ENCODE results near the gene MAD2L2. TPM values are rescaled to one million over a fixed set of nuclear protein-coding genes. Genes with fewer than 3 reads are reported as not detected.

Gene MAD2L2
- total RNA-seq, 1 donor = 20.6 TPM

DNA sequence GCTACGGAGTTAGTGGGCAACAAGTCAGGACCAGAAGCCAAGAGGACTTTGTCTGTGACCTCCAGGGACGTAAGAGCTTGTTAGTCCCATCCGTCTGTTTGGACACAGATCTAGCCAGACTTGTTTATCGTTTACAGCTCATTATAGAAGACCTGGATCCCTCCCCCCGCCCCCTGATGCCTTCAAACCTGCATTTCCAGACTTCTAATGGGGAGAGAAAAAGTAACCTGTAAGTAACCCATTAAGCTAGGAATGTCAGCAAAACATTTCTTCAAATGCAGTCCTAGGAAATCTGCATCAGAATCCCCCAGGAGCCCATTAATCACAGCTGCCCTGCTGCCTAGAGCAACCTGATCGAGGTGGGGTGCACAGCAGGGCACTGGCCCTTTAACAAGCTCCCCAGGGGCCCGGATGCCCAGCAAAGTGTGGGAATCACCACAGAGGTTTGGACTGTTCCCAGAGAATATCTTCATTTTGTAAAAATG is 1.4 kb upstream of the MAD2L2 start:
- H3K4me2 ChIP-seq (ENCODE audit: insufficient read depth, low read length) = peak overlapping the region; percentile 92
- TF ChIP-seq, protein P1, sequence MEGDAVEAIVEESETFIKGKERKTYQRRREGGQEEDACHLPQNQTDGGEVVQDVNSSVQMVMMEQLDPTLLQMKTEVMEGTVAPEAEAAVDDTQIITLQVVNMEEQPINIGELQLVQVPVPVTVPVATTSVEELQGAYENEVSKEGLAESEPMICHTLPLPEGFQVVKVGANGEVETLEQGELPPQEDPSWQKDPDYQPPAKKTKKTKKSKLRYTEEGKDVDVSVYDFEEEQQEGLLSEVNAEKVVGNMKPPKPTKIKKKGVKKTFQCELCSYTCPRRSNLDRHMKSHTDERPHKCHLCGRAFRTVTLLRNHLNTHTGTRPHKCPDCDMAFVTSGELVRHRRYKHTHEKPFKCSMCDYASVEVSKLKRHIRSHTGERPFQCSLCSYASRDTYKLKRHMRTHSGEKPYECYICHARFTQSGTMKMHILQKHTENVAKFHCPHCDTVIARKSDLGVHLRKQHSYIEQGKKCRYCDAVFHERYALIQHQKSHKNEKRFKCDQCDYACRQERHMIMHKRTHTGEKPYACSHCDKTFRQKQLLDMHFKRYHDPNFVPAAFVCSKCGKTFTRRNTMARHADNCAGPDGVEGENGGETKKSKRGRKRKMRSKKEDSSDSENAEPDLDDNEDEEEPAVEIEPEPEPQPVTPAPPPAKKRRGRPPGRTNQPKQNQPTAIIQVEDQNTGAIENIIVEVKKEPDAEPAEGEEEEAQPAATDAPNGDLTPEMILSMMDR (IDR thresholded peaks at IDR 0.05; ENCODE audit: extremely low read depth, low read depth, low read length) = no peak
- H2AFZ ChIP-seq (ENCODE audit: low read length) = peak overlapping the region; percentile 37

DNA sequence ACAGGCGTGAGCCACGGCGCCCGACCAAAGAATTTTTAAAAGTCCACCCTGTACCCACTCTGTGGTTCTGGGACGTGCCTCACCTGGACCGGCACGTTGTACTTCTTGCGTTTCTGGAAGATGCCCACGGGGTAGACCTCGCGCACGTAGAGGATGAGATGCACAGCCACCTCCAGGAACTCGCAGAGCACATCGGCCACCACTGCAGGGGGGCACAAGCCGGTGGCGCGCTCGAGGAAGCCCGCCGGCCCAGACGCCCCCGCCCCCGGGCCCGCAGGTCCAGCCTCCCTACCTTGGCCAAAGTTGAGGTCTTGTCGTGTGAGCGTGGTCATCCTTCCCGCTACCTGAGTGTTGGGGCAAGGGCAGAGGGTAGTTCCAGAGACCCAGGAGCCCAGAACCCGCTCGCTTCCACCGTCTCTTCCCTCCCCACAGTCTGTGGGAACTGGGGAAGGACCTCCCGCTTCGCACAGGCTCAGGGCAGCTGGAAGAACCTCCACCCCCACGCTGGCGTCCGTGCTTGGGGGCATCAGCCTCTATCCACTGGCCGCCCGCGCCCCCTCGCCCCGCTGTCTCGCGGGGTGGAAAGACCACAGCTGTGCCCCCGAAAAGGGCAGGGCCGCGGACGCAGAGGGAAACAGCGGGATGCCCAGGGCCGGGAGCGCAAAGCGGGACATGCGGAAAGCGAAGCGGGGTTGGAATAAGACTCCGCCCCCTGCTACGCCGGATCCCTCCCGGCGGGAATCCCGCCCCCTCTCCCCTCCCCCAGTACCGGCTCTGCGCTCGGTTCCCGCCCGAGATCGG is 478 bp downstream of the MAD2L2 start:
- Histone ChIP-seq H3K4me3 (ENCODE audit: insufficient read depth, low read length) (peak overlapping the region; percentile 93), H3K27ac (ENCODE audit: low read depth, low read length) (peak overlapping the region; percentile 71), H3K36me3 (ENCODE audit: insufficient read depth, low read length) (peaks cover 8% of the 10 kb centered on the region), H3K4me2 (ENCODE audit: insufficient read depth, low read length) (peak overlapping the region; percentile 92), H2AFZ (ENCODE audit: low read length) (peak overlapping the region; percentile 89), H3K4me1 (ENCODE audit: insufficient read depth, low read length) (peaks cover 16% of the 10 kb centered on the region), H3K79me2 (ENCODE audit: insufficient read depth, low read length) (peaks cover 3% of the 10 kb centered on the region), H3K9me3 (ENCODE audit: low read depth, low read length) (no peaks in the 10 kb centered on the region), H3K27me3 (ENCODE audit: insufficient read depth, low read length) (peaks cover under 1% of the 10 kb centered on the region), H4K20me1 (ENCODE audit: insufficient read depth, low read length) (peaks cover 3% of the 10 kb centered on the region)
- DNase-seq (ENCODE audit: insufficient read length, low spot score, missing footprints) = peak; percentile 97
- TF ChIP-seq, protein P1 (IDR thresholded peaks at IDR 0.05; ENCODE audit: extremely low read depth, low read depth, low read length) = no peak

More for the DNA sequence above, 1.4 kb upstream of the MAD2L2 start:
- no peak overlapping the region for H3K27ac ChIP-seq (ENCODE audit: low read depth, low read length)
- H3K79me2 ChIP-seq (ENCODE audit: insufficient read depth, low read length) = peaks cover 3% of the 10 kb centered on the region
- peaks cover 1% of the 10 kb centered on the region for H3K36me3 ChIP-seq (ENCODE audit: insufficient read depth, low read length)
- no peak overlapping the region for H3K4me3 ChIP-seq (ENCODE audit: insufficient read depth, low read length)
- peaks cover 16% of the 10 kb centered on the region for H3K4me1 ChIP-seq (ENCODE audit: insufficient read depth, low read length)
- H4K20me1 ChIP-seq (ENCODE audit: insufficient read depth, low read length) = no peaks in the 10 kb centered on the region
- no peaks in the 10 kb centered on the region for H3K9me3 ChIP-seq (ENCODE audit: low read depth, low read length)
- peak; percentile 81 for DNase-seq (ENCODE audit: insufficient read length, low spot score, missing footprints)
- H3K27me3 ChIP-seq (ENCODE audit: insufficient read depth, low read length) = peaks cover 7% of the 10 kb centered on the region

DNA sequence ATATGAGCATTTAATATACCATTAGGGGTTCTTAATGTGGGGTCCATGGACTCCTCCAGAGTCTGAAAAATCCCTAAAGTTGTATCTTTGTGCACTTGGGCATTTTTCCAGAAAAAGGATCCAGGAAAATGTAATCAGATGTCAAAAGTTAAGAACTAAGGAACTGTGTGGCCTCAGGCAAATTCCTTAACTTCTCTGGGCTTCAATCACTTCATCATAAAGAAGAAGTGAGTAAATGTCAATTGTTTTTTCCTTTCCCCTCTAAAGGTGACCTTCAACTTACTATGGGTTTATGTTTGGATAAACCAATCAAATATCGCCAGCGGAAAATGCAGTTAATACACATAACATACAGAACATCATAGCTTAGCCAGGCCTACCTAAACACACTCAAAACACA is 2.5 kb downstream of the MAD2L2 start:
- TF ChIP-seq, protein P1 (IDR thresholded peaks at IDR 0.05; ENCODE audit: extremely low read depth, low read depth, low read length) = no peak
- Histone ChIP-seq H3K79me2 (ENCODE audit: insufficient read depth, low read length) (peaks cover 3% of the 10 kb centered on the region), H3K4me3 (ENCODE audit: insufficient read depth, low read length) (no peak overlapping the region), H3K27ac (ENCODE audit: low read depth, low read length) (no peak overlapping the region), H3K4me2 (ENCODE audit: insufficient read depth, low read length) (no peak overlapping the region), H3K27me3 (ENCODE audit: insufficient read depth, low read length) (no peaks in the 10 kb centered on the region), H3K9me3 (ENCODE audit: low read depth, low read length) (no peaks in the 10 kb centered on the region), H3K36me3 (ENCODE audit: insufficient read depth, low read length) (peaks cover 20% of the 10 kb centered on the region), H3K4me1 (ENCODE audit: insufficient read depth, low read length) (peaks cover 16% of the 10 kb centered on the region), H2AFZ (ENCODE audit: low read length) (no peak overlapping the region), H4K20me1 (ENCODE audit: insufficient read depth, low read length) (peaks cover 4% of the 10 kb centered on the region)
- no peak for DNase-seq (ENCODE audit: insufficient read length, low spot score, missing footprints)

DNA sequence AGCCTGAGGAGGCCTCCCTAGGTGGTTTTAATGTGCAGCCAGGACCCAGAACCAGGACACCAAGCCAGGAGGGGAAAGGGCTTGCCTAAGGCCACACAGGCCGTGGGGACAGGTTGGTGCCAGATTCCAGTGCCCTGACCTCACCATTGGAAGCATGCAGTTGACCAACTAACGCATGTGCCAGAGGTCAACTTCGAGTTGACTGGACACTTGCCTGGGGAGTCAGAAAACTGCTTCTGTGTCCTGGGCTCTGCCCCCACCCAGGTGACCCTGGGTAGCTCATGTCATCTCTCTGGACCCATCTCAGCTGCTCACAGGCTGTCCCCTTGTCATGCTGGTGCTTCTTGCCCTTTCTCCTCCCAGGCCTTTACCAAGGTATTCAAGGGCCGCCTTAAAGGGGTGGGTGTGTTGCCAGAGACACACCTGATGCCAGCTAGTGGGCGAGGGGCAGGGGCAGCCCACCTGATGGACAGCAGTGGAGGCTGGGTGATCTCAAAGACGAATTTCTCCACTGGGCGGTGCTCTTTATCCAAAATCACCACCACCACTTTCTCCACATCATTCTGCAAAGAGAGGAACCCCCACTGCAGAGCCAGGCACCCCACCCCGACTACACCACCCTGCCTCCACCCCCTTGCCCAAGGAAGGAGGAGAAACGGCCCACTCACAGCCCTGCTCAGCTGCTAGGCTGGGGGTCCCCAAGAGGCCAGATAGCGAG is 4.4 kb downstream of the MAD2L2 start:
- no peak overlapping the region for H3K4me2 ChIP-seq (ENCODE audit: insufficient read depth, low read length)
- H2AFZ ChIP-seq (ENCODE audit: low read length) = no peak overlapping the region
- H3K27ac ChIP-seq (ENCODE audit: low read depth, low read length) = no peak overlapping the region
- H3K36me3 ChIP-seq (ENCODE audit: insufficient read depth, low read length) = peaks cover 20% of the 10 kb centered on the region
- peaks cover 3% of the 10 kb centered on the region for H3K79me2 ChIP-seq (ENCODE audit: insufficient read depth, low read length)
- H4K20me1 ChIP-seq (ENCODE audit: insufficient read depth, low read length) = peaks cover 4% of the 10 kb centered on the region
- no peaks in the 10 kb centered on the region for H3K9me3 ChIP-seq (ENCODE audit: low read depth, low read length)
- DNase-seq (ENCODE audit: insufficient read length, low spot score, missing footprints) = peak; percentile 84
- peaks cover 3% of the 10 kb centered on the region for H3K4me1 ChIP-seq (ENCODE audit: insufficient read depth, low read length)
- H3K27me3 ChIP-seq (ENCODE audit: insufficient read depth, low read length) = no peaks in the 10 kb centered on the region
- TF ChIP-seq, protein P1 (IDR thresholded peaks at IDR 0.05; ENCODE audit: extremely low read depth, low read depth, low read length) = no peak
- no peak overlapping the region for H3K4me3 ChIP-seq (ENCODE audit: insufficient read depth, low read length)
